ENCODE data around the gene RABGAP1L.

- TF ChIP-seq POLR2A (IDR thresholded peaks at IDR 0.05; ENCODE audit: low read depth, low read length) (no peak), SPI1 (IDR thresholded peaks at IDR 0.05; ENCODE audit: low read depth, low read length) (no peak)
Measured at GRCh38 chr1:174314433-174314832, 155.1 kb downstream of the RABGAP1L start.
